Osteocyte (in vitro differentiated cells): ENCODE measurements around the gene VGLL1. TPM values are rescaled to one million over a fixed set of nuclear protein-coding genes. Genes with fewer than 3 reads are reported as not detected.

Experiments
- DNase-seq: peaks from one replicate; pipeline ENCODE4 v3.0.0; 2021; ENCODE audit warnings: mixed read lengths; ENCODE audit not compliant: unreplicated experiment; ENCODE audit errors: extremely low spot score
- H3K27ac Mint-ChIP-seq: one replicate; pipeline ENCODE4 v1.8.0; 2021; ENCODE audit warnings: mild to moderate bottlenecking, mixed read lengths; ENCODE audit not compliant: unreplicated experiment
- H3K27me3 Mint-ChIP-seq: one replicate; pipeline ENCODE4 v1.8.0; 2021; ENCODE audit warnings: mixed read lengths; ENCODE audit not compliant: unreplicated experiment
- H3K36me3 Mint-ChIP-seq: one replicate; pipeline ENCODE4 v1.8.0; 2021; ENCODE audit warnings: mixed read lengths; ENCODE audit not compliant: unreplicated experiment
- H3K4me1 Mint-ChIP-seq: one replicate; pipeline ENCODE4 v1.8.0; 2021; ENCODE audit warnings: mixed read lengths; ENCODE audit not compliant: unreplicated experiment
- H3K4me3 Mint-ChIP-seq: one replicate; pipeline ENCODE4 v1.8.0; 2021; ENCODE audit warnings: mild to moderate bottlenecking, moderate library complexity, mixed read lengths; ENCODE audit not compliant: unreplicated experiment
- H3K9me3 Mint-ChIP-seq: one replicate; pipeline ENCODE4 v1.8.0; 2021; ENCODE audit warnings: mixed read lengths; ENCODE audit not compliant: unreplicated experiment
- CTCF ChIP-seq: fragments of 200-600 bp; sonication (generic); IDR thresholded peaks from 2 replicates; pipeline ENCODE4 v1.5.0; 2021; ENCODE audit warnings: antibody characterized with exemption, mild to moderate bottlenecking, moderate library complexity
- total RNA-seq: library from RNA; stranded (reverse); gene quantifications from 2 replicates; pipeline ENCODE4 v1.2.1, GENCODE V29; 2021

VGLL1 gene
- total RNA-seq, 1 donor from 2014 or later, result not detected

DNA sequence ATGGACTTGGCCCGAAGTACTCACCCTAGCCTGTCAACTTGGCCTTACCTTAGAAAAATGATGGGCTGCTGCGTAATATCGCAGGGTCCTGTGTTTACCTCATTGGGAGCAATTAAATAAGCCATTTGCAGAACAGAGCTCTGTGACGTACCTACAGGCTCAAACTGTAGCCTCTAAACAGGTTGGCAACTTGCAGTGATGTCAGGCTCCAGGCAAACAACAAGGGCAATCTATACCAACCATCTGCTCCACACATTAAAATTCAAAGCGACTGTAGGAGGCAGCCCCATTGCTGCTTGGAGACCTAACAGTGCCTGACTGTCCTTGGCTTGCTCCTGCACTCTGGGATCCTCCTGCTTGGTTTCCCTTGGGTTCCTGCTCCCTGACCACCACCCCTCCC is 17.2 kb downstream of the VGLL1 start:
- Mint-ChIP-seq H3K9me3 (no peaks in the 10 kb centered on the region), H3K27me3 (peaks cover 2% of the 10 kb centered on the region), H3K4me3 (no peak overlapping the region), H3K36me3 (no peaks in the 10 kb centered on the region), H3K4me1 (no peaks in the 10 kb centered on the region), H3K27ac (no peak overlapping the region)
- TF ChIP-seq CTCF, result no peak
- no peak for DNase-seq

- no peaks in the 10 kb centered on the region for H3K4me1 Mint-ChIP-seq
- no peak for TF ChIP-seq CTCF
- peaks cover 2% of the 10 kb centered on the region for H3K27me3 Mint-ChIP-seq
- no peak overlapping the region for H3K27ac Mint-ChIP-seq
- no peak for DNase-seq
- H3K9me3 Mint-ChIP-seq, result no peaks in the 10 kb centered on the region
- H3K4me3 Mint-ChIP-seq, result no peak overlapping the region
- H3K36me3 Mint-ChIP-seq, result no peaks in the 10 kb centered on the region
These were observed 19.4 kb downstream of the VGLL1 start for GRCh38 chrX:136551410-136551809.

GRCh38 chrX:136555694-136556093 is 23.7 kb downstream of the VGLL1 start:
- DNase-seq, result no peak
- peaks cover 3% of the 10 kb centered on the region for H3K27me3 Mint-ChIP-seq
- no peaks in the 10 kb centered on the region for H3K36me3 Mint-ChIP-seq
- H3K4me3 Mint-ChIP-seq, result no peak overlapping the region
- H3K27ac Mint-ChIP-seq, result no peak overlapping the region
- no peak for TF ChIP-seq CTCF
- no peaks in the 10 kb centered on the region for H3K4me1 Mint-ChIP-seq
- peaks cover 6% of the 10 kb centered on the region for H3K9me3 Mint-ChIP-seq

- H3K36me3 Mint-ChIP-seq, result no peaks in the 10 kb centered on the region
- no peak for DNase-seq
- no peak for TF ChIP-seq CTCF
- no peak overlapping the region for H3K4me3 Mint-ChIP-seq
- H3K27ac Mint-ChIP-seq, result no peak overlapping the region
- H3K4me1 Mint-ChIP-seq, result no peaks in the 10 kb centered on the region
- no peaks in the 10 kb centered on the region for H3K27me3 Mint-ChIP-seq
- peaks cover 5% of the 10 kb centered on the region for H3K9me3 Mint-ChIP-seq
These were observed 40.0 kb downstream of the VGLL1 start for GRCh38 chrX:136572030-136572429.

DNA sequence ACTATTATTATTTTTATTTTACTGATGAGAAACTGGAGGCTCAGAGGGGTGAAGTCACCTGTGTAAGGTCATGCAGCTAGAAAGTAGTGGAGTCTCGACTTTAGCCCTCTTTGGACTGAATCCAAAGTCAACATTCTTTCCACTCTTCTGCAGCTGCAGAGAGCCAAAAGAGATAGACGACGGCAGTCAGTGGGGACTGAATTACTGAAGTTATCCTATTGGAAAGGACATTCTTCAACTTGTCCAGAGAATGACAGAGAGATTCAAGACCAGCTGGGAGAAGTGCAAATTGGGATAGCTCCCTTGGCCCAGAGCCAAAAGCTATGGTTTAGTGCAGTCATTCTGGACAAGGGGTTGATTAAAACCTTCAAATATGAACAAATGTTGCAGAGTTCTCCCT is 42.5 kb downstream of the VGLL1 start:
- Mint-ChIP-seq H3K36me3 (no peaks in the 10 kb centered on the region), H3K9me3 (peaks cover 5% of the 10 kb centered on the region), H3K27ac (no peak overlapping the region), H3K27me3 (peaks cover 7% of the 10 kb centered on the region), H3K4me3 (no peak overlapping the region), H3K4me1 (no peaks in the 10 kb centered on the region)
- DNase-seq, result no peak
- TF ChIP-seq CTCF, result no peak
